SW 1271 (cell line): Measurements from ENCODE around the gene GLT8D2.

ENCODE experiments used
- DNase-seq, 2 experiments: peaks; one replicate each; lab custom pipeline; 2025; lab: John Stamatoyannopoulos, UW

Gene GLT8D2

GRCh38 chr12:104000807-104001434 is 49.1 kb downstream of the GLT8D2 start:
- no peak for DNase-seq

- DNase-seq, result no peak
Measured at GRCh38 chr12:103998976-103999375, 51.0 kb downstream of the GLT8D2 start.

GRCh38 chr12:103997286-103997900 is 52.6 kb downstream of the GLT8D2 start:
- no peak for DNase-seq

- DNase-seq, result no peak
Measured at GRCh38 chr12:103996595-103996994, 53.4 kb downstream of the GLT8D2 start.

GRCh38 chr12:103994235-103994634 is 55.8 kb downstream of the GLT8D2 start:
- DNase-seq, result no peak

GRCh38 chr12:103986829-103987228 is 63.2 kb downstream of the GLT8D2 start:
- no peak for DNase-seq

- no peak for DNase-seq
Measured at GRCh38 chr12:103978384-103978982, 71.5 kb downstream of the GLT8D2 start.

- no peak for DNase-seq
Measured at GRCh38 chr12:103975368-103975767, 74.6 kb downstream of the GLT8D2 start.

- no peak for DNase-seq
Measured at GRCh38 chr12:103973909-103974308, 76.1 kb downstream of the GLT8D2 start.

- DNase-seq, result no peak
Measured at GRCh38 chr12:103969391-103969790, 80.6 kb downstream of the GLT8D2 start.

GRCh38 chr12:103966736-103967135 is 83.3 kb downstream of the GLT8D2 start:
- no peak for DNase-seq

- DNase-seq, result peak; percentile 97 to 99
Measured at GRCh38 chr12:103965590-103966504, 84.1 kb downstream of the GLT8D2 start, which contains the start of gene TDG. Gene TDG, plus strand, starts transcription at chr12:103965872. Its CDS starts 166 bp downstream, at chr12:103966038.

GRCh38 chr12:103965255-103965589 is 84.8 kb downstream of the GLT8D2 start:
- no peak for DNase-seq

- no peak for DNase-seq
Measured at GRCh38 chr12:103964805-103965204, 85.2 kb downstream of the GLT8D2 start.

- no peak for DNase-seq
Measured at GRCh38 chr12:103962493-103962892, 87.5 kb downstream of the GLT8D2 start.

GRCh38 chr12:103960616-103961227 is 89.3 kb downstream of the GLT8D2 start:
- no peak for DNase-seq

- DNase-seq, result no peak
Measured at GRCh38 chr12:103958621-103959020, 91.4 kb downstream of the GLT8D2 start.

- DNase-seq, result no peak
Measured at GRCh38 chr12:103957865-103958388, 92.1 kb downstream of the GLT8D2 start.

- DNase-seq, result no peak
Measured at GRCh38 chr12:103956509-103957027, 93.4 kb downstream of the GLT8D2 start.

- no peak for DNase-seq
Measured at GRCh38 chr12:103955811-103956508, 94.0 kb downstream of the GLT8D2 start.

- DNase-seq, result no peak
Measured at GRCh38 chr12:103952497-103952896, 97.5 kb downstream of the GLT8D2 start.
